ENCODE results near the gene CAND2.

- TF ChIP-seq CTCF (IDR thresholded peaks at IDR 0.05; ENCODE audit: poor library complexity, severe bottlenecking) (no peak), RAD21 (conservative IDR thresholded peaks at IDR 0.05) (no peak), POLR2AphosphoS5 (IDR thresholded peaks at IDR 0.05) (no peak), EP300 (conservative IDR thresholded peaks at IDR 0.05; ENCODE audit: poor library complexity, severe bottlenecking) (no peak), EZH2 (IDR thresholded peaks at IDR 0.05; ENCODE audit: borderline replicate concordance, insufficient read depth, low read length, poor library complexity, severe bottlenecking) (no peak), TAF1 (IDR thresholded peaks at IDR 0.05; ENCODE audit: low read depth) (no peak), SMC3 (conservative IDR thresholded peaks at IDR 0.05; ENCODE audit: poor library complexity) (no peak)
- TF ChIP-seq, protein P1, sequence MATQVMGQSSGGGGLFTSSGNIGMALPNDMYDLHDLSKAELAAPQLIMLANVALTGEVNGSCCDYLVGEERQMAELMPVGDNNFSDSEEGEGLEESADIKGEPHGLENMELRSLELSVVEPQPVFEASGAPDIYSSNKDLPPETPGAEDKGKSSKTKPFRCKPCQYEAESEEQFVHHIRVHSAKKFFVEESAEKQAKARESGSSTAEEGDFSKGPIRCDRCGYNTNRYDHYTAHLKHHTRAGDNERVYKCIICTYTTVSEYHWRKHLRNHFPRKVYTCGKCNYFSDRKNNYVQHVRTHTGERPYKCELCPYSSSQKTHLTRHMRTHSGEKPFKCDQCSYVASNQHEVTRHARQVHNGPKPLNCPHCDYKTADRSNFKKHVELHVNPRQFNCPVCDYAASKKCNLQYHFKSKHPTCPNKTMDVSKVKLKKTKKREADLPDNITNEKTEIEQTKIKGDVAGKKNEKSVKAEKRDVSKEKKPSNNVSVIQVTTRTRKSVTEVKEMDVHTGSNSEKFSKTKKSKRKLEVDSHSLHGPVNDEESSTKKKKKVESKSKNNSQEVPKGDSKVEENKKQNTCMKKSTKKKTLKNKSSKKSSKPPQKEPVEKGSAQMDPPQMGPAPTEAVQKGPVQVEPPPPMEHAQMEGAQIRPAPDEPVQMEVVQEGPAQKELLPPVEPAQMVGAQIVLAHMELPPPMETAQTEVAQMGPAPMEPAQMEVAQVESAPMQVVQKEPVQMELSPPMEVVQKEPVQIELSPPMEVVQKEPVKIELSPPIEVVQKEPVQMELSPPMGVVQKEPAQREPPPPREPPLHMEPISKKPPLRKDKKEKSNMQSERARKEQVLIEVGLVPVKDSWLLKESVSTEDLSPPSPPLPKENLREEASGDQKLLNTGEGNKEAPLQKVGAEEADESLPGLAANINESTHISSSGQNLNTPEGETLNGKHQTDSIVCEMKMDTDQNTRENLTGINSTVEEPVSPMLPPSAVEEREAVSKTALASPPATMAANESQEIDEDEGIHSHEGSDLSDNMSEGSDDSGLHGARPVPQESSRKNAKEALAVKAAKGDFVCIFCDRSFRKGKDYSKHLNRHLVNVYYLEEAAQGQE (IDR thresholded peaks at IDR 0.05; ENCODE audit: borderline replicate concordance): no peak
Measured at GRCh38 chr3:12837295-12837986, 41.0 kb downstream of the CAND2 start.

Measured in neural cell (in vitro differentiated cells).